Prostate gland (tissue), 2 donors: ENCODE data around the gene FSD1L.

Experiments
- POLR2AphosphoS5 ChIP-seq: sonication (generic); formaldehyde crosslinking; IDR thresholded peaks from one replicate; pipeline ENCODE4 v1.6.1; 2017; ENCODE audit warnings: antibody characterized with exemption
- TF ChIP-seq, protein P1 (sequence below), 4 experiments: fragments of 200-600 bp in 2 of 4; fragments of 450-650 bp in 2 of 4; sonication (generic) in 2 of 4; IDR thresholded peaks; 1 replicate in 3 of 4; 2 replicates in 1 of 4; pipeline ENCODE4 v1.5.1; 2016 to 2019; ENCODE audit warnings: antibody characterized with exemption in 4 of 4, mild to moderate bottlenecking in 2 of 4, moderate library complexity in 2 of 4

- TF ChIP-seq, protein P1, sequence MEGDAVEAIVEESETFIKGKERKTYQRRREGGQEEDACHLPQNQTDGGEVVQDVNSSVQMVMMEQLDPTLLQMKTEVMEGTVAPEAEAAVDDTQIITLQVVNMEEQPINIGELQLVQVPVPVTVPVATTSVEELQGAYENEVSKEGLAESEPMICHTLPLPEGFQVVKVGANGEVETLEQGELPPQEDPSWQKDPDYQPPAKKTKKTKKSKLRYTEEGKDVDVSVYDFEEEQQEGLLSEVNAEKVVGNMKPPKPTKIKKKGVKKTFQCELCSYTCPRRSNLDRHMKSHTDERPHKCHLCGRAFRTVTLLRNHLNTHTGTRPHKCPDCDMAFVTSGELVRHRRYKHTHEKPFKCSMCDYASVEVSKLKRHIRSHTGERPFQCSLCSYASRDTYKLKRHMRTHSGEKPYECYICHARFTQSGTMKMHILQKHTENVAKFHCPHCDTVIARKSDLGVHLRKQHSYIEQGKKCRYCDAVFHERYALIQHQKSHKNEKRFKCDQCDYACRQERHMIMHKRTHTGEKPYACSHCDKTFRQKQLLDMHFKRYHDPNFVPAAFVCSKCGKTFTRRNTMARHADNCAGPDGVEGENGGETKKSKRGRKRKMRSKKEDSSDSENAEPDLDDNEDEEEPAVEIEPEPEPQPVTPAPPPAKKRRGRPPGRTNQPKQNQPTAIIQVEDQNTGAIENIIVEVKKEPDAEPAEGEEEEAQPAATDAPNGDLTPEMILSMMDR (IDR thresholded peaks at IDR 0.05) = no peak
- no peak for TF ChIP-seq POLR2AphosphoS5
These were observed 88.3 kb downstream of the FSD1L start for GRCh38 chr9:105535920-105536668.
